ENCODE measurements around the gene BEST4.

Gene BEST4

DNA sequence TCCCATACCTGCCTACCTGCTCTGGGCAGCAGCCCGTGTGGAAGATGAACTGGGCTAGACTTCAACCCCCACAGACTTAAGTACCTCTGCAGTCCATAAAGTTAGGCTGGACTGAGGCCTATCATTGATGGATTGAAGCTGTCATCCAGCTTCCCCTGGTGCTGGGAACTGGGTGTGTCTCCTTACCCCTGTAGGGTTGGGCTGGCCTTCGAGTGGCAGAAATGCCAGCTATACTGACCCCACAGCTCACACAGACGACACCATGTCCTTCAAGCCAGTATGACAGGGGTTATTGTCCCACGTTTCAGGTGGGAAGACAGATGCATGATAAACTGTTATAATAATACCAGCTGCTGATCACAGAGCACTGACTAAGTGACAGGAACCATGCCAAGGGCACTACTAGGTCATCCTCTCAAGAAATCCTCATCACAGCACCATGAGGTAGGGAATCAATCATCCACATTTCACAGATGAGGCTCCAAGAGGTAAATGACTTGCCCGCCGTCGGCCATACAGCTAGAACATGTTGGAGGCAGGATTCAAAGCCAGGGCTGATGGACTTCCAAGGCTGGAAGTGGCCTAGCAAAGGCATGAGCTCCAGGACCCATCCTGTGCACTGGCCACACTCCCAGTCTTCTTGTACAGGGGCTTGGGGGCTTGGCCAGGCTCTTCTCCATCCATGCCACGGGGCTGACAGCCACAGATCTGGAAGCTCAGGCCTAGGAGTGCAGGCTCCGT is at the start of gene BEST4:
TSS of gene BEST4 (minus strand) at position 51 of the 741 bp plus-strand sequence. CDS start 465 bp downstream, outside the sequence.
- no peak within 1 kb of the TSS for H3K4me3 ChIP-seq (ENCODE audit: low read depth, low read length)
- TF ChIP-seq, protein P1, sequence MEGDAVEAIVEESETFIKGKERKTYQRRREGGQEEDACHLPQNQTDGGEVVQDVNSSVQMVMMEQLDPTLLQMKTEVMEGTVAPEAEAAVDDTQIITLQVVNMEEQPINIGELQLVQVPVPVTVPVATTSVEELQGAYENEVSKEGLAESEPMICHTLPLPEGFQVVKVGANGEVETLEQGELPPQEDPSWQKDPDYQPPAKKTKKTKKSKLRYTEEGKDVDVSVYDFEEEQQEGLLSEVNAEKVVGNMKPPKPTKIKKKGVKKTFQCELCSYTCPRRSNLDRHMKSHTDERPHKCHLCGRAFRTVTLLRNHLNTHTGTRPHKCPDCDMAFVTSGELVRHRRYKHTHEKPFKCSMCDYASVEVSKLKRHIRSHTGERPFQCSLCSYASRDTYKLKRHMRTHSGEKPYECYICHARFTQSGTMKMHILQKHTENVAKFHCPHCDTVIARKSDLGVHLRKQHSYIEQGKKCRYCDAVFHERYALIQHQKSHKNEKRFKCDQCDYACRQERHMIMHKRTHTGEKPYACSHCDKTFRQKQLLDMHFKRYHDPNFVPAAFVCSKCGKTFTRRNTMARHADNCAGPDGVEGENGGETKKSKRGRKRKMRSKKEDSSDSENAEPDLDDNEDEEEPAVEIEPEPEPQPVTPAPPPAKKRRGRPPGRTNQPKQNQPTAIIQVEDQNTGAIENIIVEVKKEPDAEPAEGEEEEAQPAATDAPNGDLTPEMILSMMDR (IDR thresholded peaks at IDR 0.05; ENCODE audit: low read depth, low read length, missing control alignments) = no peak
- DNase-seq (ENCODE audit: low read depth) = no peak

DNA sequence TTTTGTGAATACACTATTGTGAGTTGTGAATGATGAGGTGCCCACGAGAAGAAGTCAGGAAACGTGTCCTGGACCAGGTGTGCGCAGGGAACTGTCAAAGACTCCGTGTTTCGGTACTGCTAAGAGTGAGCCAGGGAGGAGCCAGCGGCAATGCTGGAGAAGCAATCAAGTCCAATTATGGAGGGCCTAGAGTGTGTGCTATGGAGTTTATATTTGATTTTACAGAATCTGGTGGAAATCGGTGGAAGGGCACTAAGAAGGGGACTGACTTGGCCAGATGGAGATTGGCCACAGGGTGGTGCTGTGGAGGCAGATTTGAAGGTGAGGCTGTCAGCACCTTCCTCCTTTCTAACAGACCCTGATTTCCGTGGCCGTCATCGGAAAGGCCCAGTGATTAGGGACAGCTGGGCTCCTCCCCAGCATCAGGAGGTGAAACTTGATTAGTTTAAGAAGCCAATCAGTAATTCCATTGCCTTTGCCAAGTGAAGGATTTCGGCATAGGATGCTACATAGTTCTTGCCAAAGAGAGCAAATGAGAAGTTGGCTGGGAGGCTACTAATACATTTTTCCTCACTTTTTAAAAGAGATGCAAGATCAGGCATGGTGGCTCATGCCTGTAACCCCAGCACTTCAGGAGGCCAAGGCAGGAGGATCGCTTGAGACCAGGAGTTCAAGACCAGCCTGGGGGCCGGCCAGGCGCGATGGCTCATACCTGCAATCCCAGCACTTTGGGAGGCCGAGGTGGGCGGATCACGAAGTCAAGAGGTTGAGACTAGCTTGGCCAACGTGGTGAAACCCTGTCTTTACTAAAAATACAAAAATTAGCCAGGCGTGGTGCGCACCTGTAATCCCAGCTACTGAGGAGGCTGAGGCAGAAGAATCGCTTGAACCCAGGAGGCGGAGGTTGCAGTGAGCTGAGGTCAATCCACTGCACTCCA is 48.0 kb upstream of the BEST4 start:
- no peak overlapping the region for H3K4me3 ChIP-seq (ENCODE audit: low read depth, low read length)
- TF ChIP-seq, protein P1 (IDR thresholded peaks at IDR 0.05; ENCODE audit: low read depth, low read length, missing control alignments) = peak; percentile 93
- peak; percentile 72 for DNase-seq (ENCODE audit: low read depth)

DNA sequence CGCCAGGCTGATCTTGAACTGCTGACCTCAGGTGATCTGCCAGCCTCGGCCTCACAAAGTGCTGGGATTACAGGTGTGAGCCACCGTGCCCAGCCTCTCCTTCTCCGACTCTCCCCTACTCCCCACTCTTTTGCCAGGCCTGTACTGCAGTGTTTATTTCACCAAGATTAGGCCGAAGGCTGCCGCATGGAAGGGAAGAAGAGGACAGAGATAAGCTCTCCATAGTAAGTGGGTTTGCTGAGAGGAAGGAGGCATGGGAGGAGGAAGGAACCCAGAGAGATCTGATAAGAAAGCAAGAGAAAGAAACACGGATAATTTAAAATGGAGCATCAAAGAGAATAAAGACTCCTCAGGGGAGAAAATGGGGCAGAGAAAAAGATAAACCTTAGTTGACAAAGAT is 46.4 kb upstream of the BEST4 start:
- no peak overlapping the region for H3K4me3 ChIP-seq (ENCODE audit: low read depth, low read length)
- no peak for DNase-seq (ENCODE audit: low read depth)
- TF ChIP-seq, protein P1 (IDR thresholded peaks at IDR 0.05; ENCODE audit: low read depth, low read length, missing control alignments) = no peak

DNA sequence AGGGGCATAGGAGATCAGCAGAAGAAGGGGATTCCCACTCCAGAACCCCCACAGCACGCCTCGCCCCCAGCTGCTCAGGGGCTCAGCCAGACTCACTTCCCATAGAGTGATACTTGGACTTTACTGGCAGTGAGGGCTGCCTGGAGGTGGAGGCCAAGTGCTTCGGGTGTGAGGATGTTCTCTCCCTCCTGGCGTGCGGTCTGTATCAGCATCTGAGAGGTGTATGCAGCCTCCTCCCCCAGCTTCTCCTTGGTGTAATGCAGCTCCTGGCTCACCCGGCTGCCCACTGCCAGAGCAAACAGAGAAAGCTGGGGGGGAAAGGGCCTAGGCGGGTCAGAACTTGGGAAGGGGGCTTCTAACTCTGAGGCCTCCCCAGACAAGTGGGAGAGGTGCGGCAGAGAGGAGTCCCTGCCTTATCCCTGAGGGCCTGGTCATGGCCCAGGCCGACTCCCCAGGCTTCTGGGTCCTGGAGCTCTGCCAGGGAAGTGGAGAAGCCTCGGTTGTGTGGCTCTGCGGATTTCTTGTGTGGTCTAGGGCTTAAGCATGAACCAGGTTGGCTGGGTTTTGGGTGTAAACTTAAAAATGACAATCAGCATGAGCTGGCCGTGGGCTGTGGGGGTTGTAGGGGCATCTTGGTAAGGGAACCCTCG is 44.2 kb upstream of the BEST4 start:
- TF ChIP-seq, protein P1 (IDR thresholded peaks at IDR 0.05; ENCODE audit: low read depth, low read length, missing control alignments) = no peak
- no peak overlapping the region for H3K4me3 ChIP-seq (ENCODE audit: low read depth, low read length)
- DNase-seq (ENCODE audit: low read depth) = no peak

DNA sequence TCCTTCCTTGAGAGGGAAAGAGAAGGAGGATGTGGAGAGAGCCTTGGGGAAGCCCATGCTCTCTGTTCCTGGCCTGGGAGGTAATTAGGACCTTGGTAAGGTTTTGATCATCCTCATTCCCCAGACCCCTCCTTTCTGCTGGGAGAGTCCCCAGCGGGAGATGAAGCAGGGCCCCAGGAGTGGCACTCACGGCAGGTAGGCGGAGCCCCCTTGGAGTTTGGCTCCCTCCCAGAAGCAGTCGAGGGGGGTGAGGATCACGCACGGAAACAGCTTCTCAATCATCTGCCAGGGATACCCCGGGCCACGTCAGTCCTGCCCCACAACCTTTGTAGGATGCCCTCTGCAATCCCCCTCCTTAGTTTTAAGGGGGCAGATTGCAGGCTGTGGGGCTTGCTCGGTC is 43.5 kb upstream of the BEST4 start:
- no peak for DNase-seq (ENCODE audit: low read depth)
- TF ChIP-seq, protein P1 (IDR thresholded peaks at IDR 0.05; ENCODE audit: low read depth, low read length, missing control alignments) = no peak
- H3K4me3 ChIP-seq (ENCODE audit: low read depth, low read length) = no peak overlapping the region

DNA sequence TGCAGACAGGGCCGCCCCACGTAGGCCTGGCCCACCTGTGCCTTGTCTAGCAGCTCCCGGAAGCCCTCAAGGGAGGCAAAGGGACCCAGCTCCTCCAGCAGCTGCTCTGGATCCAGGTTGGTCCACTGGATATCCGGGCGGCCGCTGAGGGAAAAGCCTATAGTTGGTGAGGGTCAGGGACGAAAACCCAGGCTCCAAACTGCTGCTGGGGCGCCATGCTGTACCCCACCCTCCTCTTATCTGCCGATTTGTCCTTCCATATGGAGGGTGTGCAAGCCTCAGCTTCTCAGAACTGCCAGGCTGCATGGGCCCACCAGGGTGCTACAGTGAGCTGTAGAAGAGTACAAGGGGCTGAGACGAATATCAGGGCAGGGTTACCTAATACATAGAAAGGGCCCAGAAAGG is 42.9 kb upstream of the BEST4 start:
- H3K4me3 ChIP-seq (ENCODE audit: low read depth, low read length) = no peak overlapping the region
- DNase-seq (ENCODE audit: low read depth) = no peak
- TF ChIP-seq, protein P1 (IDR thresholded peaks at IDR 0.05; ENCODE audit: low read depth, low read length, missing control alignments) = no peak
